NCI-H226 (cell line): ENCODE results near the gene DARS2.
A peak's percentile ranks its signal among the peaks of the same experiment; 100 is the strongest.
"Not testable (repeated sequence)": the region's sequence is repeated elsewhere in the genome, so short reads cannot be mapped to it uniquely, and the experiment has no call there.

Experiments
- DNase-seq: peaks from one replicate; pipeline ENCODE4 v3.0.0-alpha.2; 2015

Gene DARS2, protein sequence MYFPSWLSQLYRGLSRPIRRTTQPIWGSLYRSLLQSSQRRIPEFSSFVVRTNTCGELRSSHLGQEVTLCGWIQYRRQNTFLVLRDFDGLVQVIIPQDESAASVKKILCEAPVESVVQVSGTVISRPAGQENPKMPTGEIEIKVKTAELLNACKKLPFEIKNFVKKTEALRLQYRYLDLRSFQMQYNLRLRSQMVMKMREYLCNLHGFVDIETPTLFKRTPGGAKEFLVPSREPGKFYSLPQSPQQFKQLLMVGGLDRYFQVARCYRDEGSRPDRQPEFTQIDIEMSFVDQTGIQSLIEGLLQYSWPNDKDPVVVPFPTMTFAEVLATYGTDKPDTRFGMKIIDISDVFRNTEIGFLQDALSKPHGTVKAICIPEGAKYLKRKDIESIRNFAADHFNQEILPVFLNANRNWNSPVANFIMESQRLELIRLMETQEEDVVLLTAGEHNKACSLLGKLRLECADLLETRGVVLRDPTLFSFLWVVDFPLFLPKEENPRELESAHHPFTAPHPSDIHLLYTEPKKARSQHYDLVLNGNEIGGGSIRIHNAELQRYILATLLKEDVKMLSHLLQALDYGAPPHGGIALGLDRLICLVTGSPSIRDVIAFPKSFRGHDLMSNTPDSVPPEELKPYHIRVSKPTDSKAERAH

DNA sequence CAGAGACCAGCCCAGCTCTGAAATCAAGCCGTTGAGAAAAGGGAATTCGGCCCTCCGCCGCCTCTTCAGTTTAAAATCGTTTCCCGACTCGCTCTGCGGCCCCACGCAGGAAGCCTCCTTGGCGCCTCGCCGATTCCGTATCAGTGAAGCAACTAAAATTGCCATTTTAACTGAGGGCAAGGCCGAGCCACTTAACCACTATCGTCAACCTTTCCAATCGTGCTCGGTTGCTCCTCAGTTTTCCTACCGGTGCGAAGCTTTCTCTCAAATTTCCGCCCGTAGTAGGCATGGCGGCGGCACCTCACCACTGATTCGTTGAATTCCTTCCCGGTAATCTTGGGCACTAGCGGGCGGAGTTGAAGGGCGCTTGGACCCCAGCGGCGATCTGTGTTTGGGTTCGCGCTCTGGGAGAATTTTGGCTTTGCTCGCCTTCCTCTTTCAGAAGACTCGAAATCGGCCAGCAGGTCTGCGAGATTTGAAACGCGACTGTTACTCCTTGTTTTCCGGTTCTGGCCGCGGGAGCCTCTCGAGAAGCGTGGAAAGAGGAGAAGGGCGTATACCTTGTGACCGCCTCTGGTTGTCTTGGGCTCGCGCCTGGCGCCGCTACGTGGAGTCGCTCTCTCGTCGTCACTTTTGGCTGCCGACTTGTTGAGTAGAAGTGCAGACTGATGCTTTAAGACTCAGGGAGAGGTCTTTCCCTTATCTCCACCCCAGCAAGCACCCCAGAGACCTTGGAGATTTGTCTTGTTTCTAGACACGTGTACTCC, at the start of gene DARS2, which contains the start of gene CENPL:
DARS2 (plus strand) TSS at position 359 of the 767 bp plus-strand sequence. CDS start 557 bp downstream, outside the sequence.
CENPL (minus strand) TSS at position 569 of the 767 bp plus-strand sequence. CDS start 13,584 bp downstream, outside the sequence.
- DNase-seq: peak; percentile 98

DNA sequence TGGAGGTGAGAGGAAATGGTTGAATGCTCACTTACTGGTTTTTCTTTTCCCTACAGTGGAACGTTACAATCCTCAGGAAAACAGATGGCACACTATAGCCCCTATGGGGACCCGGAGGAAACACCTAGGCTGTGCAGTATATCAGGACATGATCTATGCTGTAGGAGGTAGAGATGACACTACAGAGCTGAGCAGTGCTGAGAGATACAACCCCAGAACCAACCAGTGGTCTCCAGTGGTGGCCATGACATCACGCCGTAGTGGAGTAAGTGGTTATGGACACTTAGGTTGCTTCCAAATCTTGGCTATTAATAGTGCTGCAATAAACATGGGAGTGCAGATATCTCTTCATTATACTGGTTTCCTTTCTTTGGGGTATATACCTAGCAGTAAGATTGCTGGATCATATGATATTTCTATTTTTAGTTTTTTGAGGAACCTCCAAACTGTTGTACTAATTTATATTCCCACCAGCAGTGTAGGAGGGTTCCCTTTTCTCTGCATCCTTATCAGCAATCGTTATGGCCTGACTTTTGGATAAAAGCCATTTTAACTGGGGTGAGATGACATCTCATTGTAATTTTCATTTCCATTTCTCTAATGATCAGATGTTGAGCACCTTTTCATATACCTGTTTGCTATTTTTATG, 48.8 kb upstream of the DARS2 start:
- DNase-seq: no peak

DNA sequence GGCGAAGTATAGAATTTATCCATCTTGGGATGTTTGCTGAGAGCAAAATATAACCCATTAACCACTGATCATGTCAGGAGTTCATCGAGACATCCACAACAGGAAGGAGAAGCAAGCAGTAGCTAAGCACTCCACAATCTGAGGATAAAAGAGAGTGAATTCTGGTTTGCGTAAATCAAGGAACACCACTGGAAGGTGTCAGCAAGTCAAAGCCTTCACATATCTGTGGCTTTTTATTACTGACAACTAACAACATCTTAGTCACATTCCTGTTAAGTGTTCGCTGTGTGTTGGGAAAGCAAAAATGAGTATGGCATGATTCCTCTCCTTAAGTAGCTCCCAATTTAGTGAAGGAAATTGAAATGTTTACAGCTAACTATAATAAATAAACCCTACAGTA, 44.5 kb upstream of the DARS2 start:
- DNase-seq: no peak

DNA sequence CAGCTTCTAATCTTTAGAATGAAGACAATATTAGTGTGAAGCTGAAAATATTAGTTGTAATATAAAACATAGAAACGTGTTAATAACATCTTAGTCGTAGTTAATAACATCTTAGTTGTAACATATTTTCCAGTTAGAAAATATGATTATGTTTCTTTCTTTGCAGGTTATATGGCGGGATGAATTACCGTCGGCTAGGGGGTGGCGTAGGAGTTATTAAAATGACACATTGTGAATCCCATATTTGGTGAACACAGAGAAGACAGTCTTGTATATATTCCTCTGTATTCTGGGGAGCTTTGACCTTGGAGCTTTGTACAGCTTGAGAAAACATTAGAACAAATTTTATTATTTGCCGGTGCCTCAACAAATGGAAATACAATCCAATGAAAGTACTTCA, 39.5 kb upstream of the DARS2 start:
- DNase-seq: no peak

DNA sequence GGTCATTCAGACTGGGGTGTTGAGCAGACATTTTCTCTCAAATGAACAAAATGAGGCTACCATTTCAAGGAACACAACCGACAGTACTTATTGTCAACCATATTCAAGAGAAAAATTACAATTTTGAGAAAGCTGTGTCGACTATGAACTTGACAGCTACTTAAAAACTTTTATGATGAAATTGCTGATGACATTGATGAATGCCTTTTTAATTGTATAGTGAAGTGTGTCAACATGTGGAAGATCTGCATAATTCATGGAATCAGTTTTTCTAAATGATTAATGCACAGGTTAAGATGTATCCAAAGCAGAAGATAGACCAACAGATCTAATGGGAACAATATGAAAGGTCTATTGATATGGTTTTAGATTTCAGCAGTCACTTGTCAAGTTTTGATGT, 34.6 kb upstream of the DARS2 start:
- DNase-seq: no peak

DNA sequence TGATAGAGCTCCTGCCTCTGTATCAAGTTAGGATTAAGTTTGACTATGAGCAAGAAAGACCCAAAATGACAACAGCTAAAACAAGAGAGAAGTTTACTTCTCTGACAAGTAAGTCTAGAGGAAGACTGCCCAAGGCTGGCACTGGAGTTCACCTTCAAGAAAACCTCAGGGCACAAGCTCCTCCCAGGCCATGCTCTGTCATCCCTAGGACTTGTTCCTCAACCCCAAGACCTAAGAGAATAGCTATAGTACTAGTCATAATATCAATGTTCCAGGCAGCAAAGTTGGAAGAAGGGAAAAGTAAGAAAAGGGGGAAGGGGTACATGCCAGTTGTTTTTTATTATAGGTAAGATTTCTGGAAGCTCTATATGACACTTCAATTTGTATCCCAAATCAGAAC, 26.4 kb upstream of the DARS2 start:
- DNase-seq: no peak

DNA sequence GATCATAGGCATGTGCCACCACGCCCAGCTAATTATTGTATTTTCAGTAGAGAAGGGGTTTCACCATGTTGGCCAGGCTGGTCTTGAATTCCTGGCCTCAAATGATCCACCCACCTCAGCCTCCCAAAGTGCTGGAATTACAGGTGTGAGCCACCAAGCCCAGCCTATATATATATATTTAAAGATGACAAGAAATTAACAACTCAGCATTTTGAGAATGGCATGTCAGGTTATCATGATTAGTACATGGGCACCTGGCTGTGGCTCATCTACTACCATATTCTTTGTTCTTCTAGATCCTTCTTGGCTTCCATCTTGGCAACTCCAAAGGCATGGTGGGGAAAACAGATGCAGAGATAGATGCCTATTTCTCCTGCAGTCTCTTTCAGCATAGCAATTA, 24.5 kb upstream of the DARS2 start:
- not testable (repeated sequence) for DNase-seq

DNA sequence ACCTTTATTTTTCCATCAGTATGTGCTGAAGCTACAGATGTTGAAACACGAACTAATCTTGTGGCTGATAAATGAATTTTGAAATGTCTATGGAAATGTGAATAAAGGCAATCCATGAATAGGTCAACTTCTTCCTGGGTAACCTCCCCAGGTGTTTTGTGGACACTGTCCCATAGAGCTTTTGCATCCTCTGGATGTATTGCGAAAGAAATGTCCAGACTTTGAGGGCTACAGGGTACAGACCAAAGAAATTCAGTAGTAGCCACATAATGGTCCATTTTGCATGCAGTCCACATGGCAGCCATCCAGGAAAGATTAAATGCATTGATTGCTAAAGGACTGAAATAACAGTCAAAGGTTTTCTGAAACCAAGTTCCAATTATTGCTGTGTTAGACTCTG, 21.5 kb upstream of the DARS2 start:
- DNase-seq: no peak

DNA sequence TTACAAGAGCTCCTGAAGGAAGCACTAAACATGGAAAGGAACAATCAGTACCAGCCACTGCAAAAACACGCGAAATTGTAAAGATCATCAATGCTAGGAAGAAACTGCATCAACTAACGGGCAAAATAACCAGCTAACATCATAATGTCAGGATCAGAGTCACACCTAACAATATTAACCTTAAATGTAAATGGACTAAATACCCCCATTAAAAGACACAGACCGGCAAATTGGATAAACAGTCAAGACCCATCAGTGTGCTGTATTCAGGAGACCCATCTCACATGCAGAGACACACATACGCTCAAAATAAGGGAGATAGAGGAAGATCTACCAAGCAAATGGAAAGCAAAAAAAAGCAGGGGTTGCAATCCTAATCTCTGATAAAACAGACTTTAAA, 10.8 kb upstream of the DARS2 start:
- not testable (repeated sequence) for DNase-seq

DNA sequence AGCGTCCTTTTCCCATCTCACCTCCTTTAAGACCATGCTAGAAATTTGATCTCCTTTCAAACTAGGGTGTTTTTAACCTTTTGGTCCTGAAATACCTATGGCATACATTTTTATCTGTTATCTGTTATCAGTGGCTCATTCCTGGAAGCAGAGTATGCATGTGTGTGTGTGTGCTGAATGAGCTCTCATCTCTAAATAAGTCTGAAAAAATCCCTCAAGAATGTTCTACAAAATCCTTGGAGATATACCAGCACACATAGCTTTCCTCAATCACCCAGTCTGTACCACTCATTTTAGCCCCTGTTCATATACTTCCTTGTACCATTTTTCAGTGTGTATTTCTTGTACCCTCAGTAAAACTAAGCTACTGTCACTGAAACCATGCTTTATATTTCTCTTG, 6.0 kb upstream of the DARS2 start:
- DNase-seq: peak; percentile 35

DNA sequence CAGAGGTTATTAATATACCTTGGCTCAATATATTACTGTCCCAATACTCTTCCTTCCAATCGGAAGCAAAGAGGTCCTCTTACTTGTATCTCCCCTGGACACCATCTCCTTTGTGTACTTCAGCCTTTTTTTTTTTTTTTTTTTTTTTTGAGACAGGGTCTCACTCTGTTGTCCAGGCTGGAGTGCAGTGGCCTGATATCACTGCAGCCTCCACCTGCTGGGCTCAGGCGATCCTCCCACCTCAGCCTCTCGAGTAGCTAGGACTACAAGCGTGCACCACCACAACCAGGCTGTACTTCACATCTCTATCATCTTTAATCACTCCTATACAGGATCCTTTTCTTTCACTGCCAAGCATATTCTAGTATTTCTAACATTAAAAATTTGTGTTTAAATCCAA, 2.8 kb upstream of the DARS2 start:
- DNase-seq: no peak

DNA sequence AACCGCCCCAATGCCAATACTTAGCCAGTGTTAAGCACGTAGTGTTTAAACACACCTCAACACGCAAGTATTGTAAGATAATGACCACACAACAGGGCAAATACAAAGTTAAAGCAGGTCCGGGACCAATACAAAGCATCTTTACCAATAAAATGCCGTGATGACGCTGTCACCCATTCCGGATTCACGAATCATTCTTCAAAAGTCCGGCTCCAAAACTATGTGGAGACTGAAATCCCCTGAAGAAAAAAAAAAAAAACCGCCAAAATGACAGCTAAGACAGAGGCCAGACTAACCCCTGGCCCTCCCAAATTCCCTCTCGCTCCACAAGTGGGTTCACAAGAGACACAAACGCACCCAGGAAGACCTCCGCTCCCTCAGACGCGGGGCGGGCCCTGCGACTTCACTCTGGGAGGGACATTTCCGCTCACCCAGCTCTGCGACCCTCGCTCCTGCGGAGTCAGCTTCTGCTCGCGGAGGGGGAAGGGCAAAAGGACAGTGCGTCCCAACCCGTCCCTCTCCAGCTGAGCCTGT, 625 bp upstream of the DARS2 start:
- no peak for DNase-seq

DNA sequence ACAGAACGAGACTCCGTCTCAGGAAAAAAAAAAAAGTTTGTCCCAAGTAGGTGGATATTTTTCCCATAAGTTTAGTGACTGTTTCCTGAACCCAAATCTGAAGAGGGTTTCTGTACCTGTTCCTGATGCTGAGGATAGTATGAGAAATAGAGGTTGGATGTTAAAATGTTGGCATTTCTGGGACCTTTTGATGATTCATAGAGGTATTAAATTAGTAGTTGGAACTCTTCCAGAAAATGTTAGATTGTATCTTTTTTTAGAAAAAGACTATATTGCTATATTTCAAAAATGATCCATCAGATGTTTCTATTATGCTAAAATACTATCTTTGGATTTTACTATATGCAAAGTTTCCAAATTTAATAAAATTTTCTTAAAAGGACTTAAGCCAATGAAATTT, 3.1 kb downstream of the DARS2 start:
- DNase-seq: no peak

DNA sequence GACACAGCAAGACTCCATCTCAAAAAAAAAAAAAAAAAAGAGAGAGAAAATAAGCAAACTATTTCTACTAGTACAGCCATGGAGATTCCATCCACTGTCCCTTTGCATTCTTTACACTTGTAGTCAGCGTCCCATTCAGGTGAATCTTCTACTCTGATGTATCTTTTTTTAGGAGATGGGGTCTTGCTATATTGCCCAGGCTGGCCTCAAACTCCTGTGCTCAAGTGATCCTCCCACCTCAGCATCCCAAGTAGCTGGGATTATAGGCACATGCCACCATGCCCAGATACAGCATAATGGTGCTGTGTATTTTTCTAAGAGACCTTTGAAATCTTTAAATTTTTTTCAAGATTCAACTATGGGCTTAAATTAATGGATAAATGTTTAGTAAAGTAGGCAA, 8.3 kb downstream of the DARS2 start:
- no peak for DNase-seq

DNA sequence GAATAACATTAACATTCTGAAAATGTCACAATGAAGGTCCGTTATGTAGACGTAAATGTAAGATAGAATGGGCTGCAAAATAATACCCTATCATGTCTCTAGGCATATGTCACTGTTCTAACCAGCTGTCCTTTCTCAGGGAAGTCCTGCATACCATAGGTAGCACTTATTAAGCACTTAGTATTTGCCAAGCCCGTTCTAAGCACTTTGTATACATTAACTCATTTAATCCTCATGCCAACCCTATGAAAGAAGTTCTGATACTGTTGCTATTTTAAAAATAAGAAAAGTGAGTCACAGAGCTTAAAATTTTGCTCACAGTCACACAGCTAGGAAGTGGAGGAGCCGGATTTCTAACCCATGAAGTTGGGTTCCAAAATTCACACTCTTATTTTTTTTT, 27.6 kb downstream of the DARS2 start:
- DNase-seq: no peak

DNA sequence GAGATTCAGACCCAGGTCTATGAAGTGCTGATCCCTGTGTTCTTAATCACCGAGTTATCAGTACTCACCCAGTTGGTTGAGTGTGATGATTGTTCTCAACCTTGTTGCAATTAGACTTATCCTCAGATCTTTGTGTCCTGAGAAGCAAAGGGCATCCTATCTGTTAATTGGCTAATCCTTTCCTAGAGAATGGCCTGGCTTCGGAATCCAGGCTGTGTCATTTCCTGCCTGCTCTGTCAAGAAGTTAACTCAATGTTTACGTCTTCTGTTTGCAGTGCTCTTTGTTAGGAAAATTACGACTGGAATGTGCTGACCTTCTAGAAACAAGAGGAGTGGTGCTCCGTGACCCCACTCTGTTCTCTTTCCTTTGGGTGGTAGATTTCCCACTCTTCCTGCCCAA, 28.6 kb downstream of the DARS2 start:
- DNase-seq: peak; percentile 43

DNA sequence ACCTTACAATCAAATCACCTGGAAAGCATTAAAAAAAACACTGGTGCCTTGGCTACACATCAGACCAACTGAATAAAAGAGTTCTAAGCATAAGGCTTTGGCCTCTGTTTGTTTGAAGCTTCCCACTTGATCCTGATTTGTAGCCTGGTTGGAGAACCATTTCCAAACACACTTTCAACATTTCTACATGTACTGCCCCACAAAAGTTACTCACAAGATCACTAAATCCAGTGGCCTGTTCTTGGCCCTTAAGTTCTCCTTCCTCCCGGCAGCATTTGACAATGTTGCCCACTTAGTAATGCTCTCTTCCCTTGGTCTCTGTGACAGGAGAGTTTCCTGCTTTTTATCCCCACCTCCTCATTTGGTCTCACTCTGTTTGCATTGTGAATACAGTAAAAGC, 31.5 kb downstream of the DARS2 start:
- no peak for DNase-seq

DNA sequence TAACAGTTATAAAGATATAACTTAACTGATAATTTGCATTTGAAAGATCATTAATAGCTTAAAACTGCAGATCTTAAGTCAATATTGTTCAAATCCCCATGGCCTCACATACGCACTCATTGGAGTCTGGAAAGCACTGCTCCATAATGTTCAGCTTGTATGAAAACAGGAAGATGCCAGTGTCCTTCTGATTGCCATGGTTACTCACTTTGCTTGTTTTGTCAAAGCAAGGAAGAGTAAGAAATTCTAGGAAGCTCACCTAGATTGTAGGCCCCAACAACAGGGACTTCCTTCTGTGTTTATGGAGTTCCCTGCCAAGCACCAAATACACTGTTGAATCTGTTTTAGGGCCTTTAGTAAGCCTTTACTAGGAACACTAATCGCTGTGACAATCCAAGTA, 32.4 kb downstream of the DARS2 start:
- no peak for DNase-seq

DNA sequence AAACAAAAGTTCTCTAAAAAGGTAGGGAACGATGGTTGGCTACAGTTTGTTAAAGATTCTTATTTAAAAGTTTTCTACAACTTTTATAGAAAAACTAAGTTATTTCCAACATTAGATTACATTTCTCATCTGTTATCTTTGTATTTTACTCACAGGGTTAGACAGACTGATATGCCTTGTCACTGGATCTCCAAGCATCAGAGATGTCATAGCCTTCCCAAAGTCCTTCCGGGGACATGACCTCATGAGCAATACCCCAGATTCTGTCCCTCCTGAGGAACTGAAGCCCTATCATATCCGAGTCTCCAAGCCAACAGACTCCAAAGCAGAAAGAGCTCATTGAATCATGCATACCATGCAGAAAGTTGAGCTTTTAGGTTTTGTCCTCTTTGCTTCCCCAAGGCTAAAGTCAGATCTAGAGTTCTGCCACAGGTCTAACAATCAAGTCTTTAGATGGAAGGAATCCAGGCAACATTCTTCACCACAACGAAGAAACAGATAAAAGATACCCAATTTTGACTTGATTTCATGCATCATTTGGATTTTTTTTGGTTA, 33.0 kb downstream of the DARS2 start:
- DNase-seq: no peak

DNA sequence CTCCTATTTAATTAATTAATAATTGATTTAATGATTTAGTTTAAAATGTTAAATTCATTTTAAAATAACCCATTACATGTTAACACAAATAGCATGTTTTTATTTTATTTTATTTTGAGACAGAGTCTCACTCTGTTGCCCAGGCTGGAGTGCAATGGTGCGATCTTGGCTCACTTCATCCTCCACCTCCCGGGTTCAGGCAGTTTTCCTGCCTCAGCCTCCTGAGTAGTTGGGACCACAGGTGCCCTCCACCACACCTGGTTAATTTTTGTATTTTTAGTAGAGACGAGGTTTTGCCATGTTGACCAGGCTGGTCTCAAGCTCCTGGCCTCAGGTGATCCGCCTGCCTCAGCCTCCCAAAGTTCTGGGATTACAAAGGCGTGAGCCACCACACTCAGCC, 35.1 kb downstream of the DARS2 start:
- DNase-seq: not testable (repeated sequence)

DNA sequence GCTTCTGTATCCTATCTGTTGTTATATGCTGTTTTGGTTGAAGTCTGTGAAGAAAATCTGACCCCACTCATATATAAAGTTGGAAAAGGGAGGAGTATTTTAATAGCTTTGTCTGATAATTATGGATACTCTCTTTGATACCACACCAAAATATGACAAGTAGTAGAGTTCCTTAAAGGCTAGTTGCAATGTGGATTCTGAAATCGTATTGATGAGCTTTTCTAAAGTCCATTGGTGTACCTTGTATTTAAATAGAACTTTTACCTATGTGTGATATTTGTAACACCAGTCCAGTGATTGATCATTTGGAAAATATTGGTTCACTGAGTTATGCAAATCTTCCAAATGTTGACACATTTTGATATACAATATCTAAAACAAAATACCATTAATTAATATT, 35.6 kb downstream of the DARS2 start:
- no peak for DNase-seq

DNA sequence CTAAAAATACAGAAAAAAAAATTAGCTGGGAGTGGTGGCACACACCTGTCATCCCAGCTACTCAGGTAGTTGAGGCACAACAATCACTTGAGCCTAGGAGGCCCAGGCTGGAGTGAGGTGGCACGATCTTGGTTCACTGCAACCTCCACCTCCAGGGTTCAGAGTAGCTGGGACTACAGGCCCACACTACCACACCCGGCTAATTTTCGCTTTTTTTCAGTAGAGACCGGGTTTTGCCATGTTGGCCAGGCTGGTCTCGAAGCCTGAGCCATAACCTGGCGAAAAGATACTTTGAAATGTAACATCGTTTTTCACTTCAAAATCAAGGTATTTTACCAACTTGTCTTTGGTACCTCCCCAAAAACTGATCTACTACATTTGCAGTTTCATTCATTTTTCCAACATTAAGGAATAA, 37.3 kb downstream of the DARS2 start:
- DNase-seq: no peak
